GM12878 (cell line): Measurements from ENCODE around the gene HNMT. TPM values are rescaled to one million over a fixed set of nuclear protein-coding genes. Genes with fewer than 3 reads are reported as not detected.

Experiments used
- ATAC-seq: fragments of 200-7000 bp; cut with Tn5 transposase; 3 replicates; pipeline ENCODE4 v1.9.1; 2020; ENCODE audit warnings: mild to moderate bottlenecking, moderate library complexity
- BruUV-seq: library from RNA; stranded (reverse); fragments of 400-500 nt; replicated peaks from 2 replicates; lab custom pipeline; 2021; lab: Mats Ljungman, UMichigan
- CTCF ChIA-PET: fragments of 300-600 bp; sonication (Branson Sonifier 250); formaldehyde crosslinking; extraction: SDS; loops from one replicate; lab custom pipeline; 2021; ENCODE audit warnings: inconsistent platforms; lab: Yijun Ruan, JAX
- POLR2A ChIA-PET: fragments of 350-600 bp; formaldehyde crosslinking; extraction: SDS; loops from one replicate; lab custom pipeline; 2021; ENCODE audit warnings: inconsistent platforms; lab: Charles Lee
- RAD21 ChIA-PET: fragments of 300-600 bp; sonication (Branson Sonifier 250); formaldehyde crosslinking; loops from one replicate; lab custom pipeline; 2023; ENCODE audit warnings: antibody characterized with exemption; ENCODE audit not compliant: unreplicated experiment; lab: Charles Lee
- SMC1A ChIA-PET: fragments of 300-600 bp; sonication (Branson Sonifier 250); formaldehyde crosslinking; loops from one replicate; lab custom pipeline; 2023; ENCODE audit not compliant: unreplicated experiment, uncharacterized antibody; lab: Charles Lee
- DNase-seq: peaks from one replicate; pipeline ENCODE4 v3.0.0-alpha.2; 2011; ENCODE audit warnings: low read depth, low spot score
- FAIRE-seq: peaks from 3 replicates; lab custom pipeline; 2011; peaks lifted over from hg19 to GRCh38; lab: Jason Lieb, UNC
- H2AFZ ChIP-seq: 2 replicates; pipeline ENCODE4 v1.6.0; 2011; ENCODE audit warnings: low read depth, low read length, control low read depth; ENCODE audit not compliant: control insufficient read depth
- H3K27ac ChIP-seq: 2 replicates; pipeline ENCODE4 v1.5.1; 2011; ENCODE audit warnings: control low read depth; ENCODE audit not compliant: control insufficient read depth, insufficient read depth
- H3K27me3 ChIP-seq, 2 experiments: replicated peaks in 1 of 2; 2 replicates each; pipeline versions ENCODE4 v1.6.0 to v1.6.1; 2011; ENCODE audit warnings: low read length in 1 of 2; ENCODE audit not compliant: control insufficient read depth in 2 of 2, insufficient read depth in 2 of 2
- H3K36me3 ChIP-seq, 2 experiments: 2 replicates each; pipeline ENCODE4 v1.5.1; 2011; ENCODE audit warnings: low read length in 1 of 2; ENCODE audit not compliant: control insufficient read depth in 2 of 2, insufficient read depth in 2 of 2
- H3K4me1 ChIP-seq: 2 replicates; pipeline ENCODE4 v1.6.1; 2011; ENCODE audit warnings: mild to moderate bottlenecking, low read length, moderate library complexity, mixed read lengths; ENCODE audit not compliant: control insufficient read depth, insufficient read depth
- H3K4me2 ChIP-seq: 2 replicates; pipeline ENCODE4 v1.6.0; 2011; ENCODE audit warnings: control low read depth; ENCODE audit not compliant: control insufficient read depth, insufficient read depth
- H3K4me3 ChIP-seq: fragments of 200-600 bp; sonication (generic); 2 replicates; pipeline ENCODE4 v1.5.1; 2016
- H3K79me2 ChIP-seq: 2 replicates; pipeline ENCODE4 v1.6.0; 2011; ENCODE audit warnings: low read length; ENCODE audit not compliant: control insufficient read depth, insufficient read depth
- H3K9ac ChIP-seq: 2 replicates; pipeline ENCODE4 v1.8.0; 2011; ENCODE audit warnings: low read length, control low read depth, mixed read lengths; ENCODE audit not compliant: control insufficient read depth, insufficient read depth
- H3K9me3 ChIP-seq: replicated peaks from 3 replicates; pipeline ENCODE4 v1.5.1; 2011; ENCODE audit warnings: mild to moderate bottlenecking, low read length; ENCODE audit not compliant: control insufficient read depth, insufficient read depth
- H4K20me1 ChIP-seq: 2 replicates; pipeline ENCODE4 v1.6.0; 2011; ENCODE audit not compliant: control insufficient read depth, insufficient read depth
- CBX5 ChIP-seq: sonication (generic); IDR thresholded peaks from 2 replicates; pipeline ENCODE4 v1.6.1; 2016; ENCODE audit warnings: low read depth, moderate library complexity, mild to moderate bottlenecking, inconsistent platforms
- KAT2A ChIP-seq: conservative IDR thresholded peaks from 2 replicates; pipeline ENCODE4 v1.6.1; 2011; ENCODE audit warnings: low read depth, low read length; ENCODE audit not compliant: control insufficient read depth
- KDM1A ChIP-seq: fragments of 200-600 bp; sonication (generic); IDR thresholded peaks from 2 replicates; pipeline ENCODE4 v1.6.1; 2016; ENCODE audit warnings: borderline replicate concordance
- PAX5 ChIP-seq: IDR thresholded peaks from 2 replicates; pipeline ENCODE4 v1.6.1; 2011; ENCODE audit warnings: low read depth, low read length, borderline replicate concordance
- RELA ChIP-seq: fragments of 450-650 bp; IDR thresholded peaks from 2 replicates; pipeline ENCODE4 v1.8.0; 2014; ENCODE audit warnings: borderline replicate concordance; ENCODE audit not compliant: partially characterized antibody
- SMC3 ChIP-seq: IDR thresholded peaks from 2 replicates; pipeline ENCODE4 v1.6.1; 2011; ENCODE audit warnings: low read length, improper control_type of control experiment, borderline replicate concordance
- STAT3 ChIP-seq: IDR thresholded peaks from 2 replicates; pipeline ENCODE4 v1.6.1; 2011; ENCODE audit warnings: low read depth, low read length, improper control_type of control experiment
- TCF3 ChIP-seq: IDR thresholded peaks from 2 replicates; pipeline ENCODE4 v1.6.1; 2012; ENCODE audit warnings: low read depth, mild to moderate bottlenecking, low read length, borderline replicate concordance; ENCODE audit not compliant: insufficient read depth
- ZBED1 ChIP-seq: IDR thresholded peaks from 2 replicates; pipeline ENCODE4 v1.6.1; 2016; ENCODE audit warnings: borderline replicate concordance
- WGBS: methylation state at CpG from one replicate; pipeline ENCODE4 v1.1.6; 2016; ENCODE audit warnings: low lambda C conversion rate; ENCODE audit not compliant: insufficient replicate concordance, insufficient coverage; ENCODE audit errors: missing lambda C conversion rate; 5-methylcytosine and 5-hydroxymethylcytosine counted together
- in situ Hi-C: fragments of 300-500 bp; cut with MboI; formaldehyde crosslinking; loops from 9 replicates; pipeline ENCODE4 v1.14.3; 2018; ENCODE audit warnings: mixed read lengths
- intact Hi-C: fragments of 100-400 bp; cut with micrococcal nuclease; formaldehyde crosslinking; loops from one replicate; pipeline ENCODE4 v1.14.2; 2022; ENCODE audit not compliant: unreplicated experiment
- polyA plus RNA-seq, 11 experiments: library from polyadenylated mRNA; depleted of rRNA in 4 of 11; unstranded in 6 of 11; stranded (reverse) in 5 of 11; fragments of >200 nt; fragmentation: Nextera tagmentation in 4 of 11; fragmentation: Illumina TruSeq in 1 of 11; extraction: Ambion mirVana in 4 of 11; extraction: Trizol in 1 of 11; gene quantifications; 1 replicate in 1 of 11; 2 replicates in 10 of 11; pipeline versions ENCODE4 v1.2.1 to v1.2.3, GENCODE V29; 2011 to 2016; ENCODE audit warnings: inconsistent platforms in 2 of 11, missing spikeins in 2 of 11, low read depth in 1 of 11
- total RNA-seq, 4 experiments: library from RNA; depleted of rRNA in 3 of 4; stranded (reverse); fragments of >200 nt in 3 of 4; fragmentation: Illumina TruSeq in 1 of 4; extraction: Trizol in 1 of 4; gene quantifications; 2 replicates each; pipeline versions ENCODE4 v1.2.1 to v1.2.3, GENCODE V29; 2013 to 2021
- TF ChIP-seq, protein P1 (sequence below): IDR thresholded peaks from 2 replicates; pipeline ENCODE4 v1.6.1; 2012; ENCODE audit warnings: improper control_type of control experiment, low read depth, low read length; ENCODE audit not compliant: insufficient replicate concordance
- TF ChIP-seq, protein P2 (sequence below): fragments of 450-650 bp; IDR thresholded peaks from 2 replicates; pipeline ENCODE4 v1.6.1; 2017; ENCODE audit warnings: mild to moderate bottlenecking

The HNMT gene
- total and polyA plus RNA-seq, 10 of the 15 experiments (the other 5 are each of a cell fraction or from before 2014, with no cell fraction given): not detected

- no peak overlapping the region for H3K27ac ChIP-seq
- no peak for TF ChIP-seq ZBED1
- TF ChIP-seq PAX5: no peak
- no peak for TF ChIP-seq CBX5
- TF ChIP-seq STAT3: no peak
- TF ChIP-seq KDM1A: no peak
- TF ChIP-seq SMC3: no peak
- TF ChIP-seq, protein P1, sequence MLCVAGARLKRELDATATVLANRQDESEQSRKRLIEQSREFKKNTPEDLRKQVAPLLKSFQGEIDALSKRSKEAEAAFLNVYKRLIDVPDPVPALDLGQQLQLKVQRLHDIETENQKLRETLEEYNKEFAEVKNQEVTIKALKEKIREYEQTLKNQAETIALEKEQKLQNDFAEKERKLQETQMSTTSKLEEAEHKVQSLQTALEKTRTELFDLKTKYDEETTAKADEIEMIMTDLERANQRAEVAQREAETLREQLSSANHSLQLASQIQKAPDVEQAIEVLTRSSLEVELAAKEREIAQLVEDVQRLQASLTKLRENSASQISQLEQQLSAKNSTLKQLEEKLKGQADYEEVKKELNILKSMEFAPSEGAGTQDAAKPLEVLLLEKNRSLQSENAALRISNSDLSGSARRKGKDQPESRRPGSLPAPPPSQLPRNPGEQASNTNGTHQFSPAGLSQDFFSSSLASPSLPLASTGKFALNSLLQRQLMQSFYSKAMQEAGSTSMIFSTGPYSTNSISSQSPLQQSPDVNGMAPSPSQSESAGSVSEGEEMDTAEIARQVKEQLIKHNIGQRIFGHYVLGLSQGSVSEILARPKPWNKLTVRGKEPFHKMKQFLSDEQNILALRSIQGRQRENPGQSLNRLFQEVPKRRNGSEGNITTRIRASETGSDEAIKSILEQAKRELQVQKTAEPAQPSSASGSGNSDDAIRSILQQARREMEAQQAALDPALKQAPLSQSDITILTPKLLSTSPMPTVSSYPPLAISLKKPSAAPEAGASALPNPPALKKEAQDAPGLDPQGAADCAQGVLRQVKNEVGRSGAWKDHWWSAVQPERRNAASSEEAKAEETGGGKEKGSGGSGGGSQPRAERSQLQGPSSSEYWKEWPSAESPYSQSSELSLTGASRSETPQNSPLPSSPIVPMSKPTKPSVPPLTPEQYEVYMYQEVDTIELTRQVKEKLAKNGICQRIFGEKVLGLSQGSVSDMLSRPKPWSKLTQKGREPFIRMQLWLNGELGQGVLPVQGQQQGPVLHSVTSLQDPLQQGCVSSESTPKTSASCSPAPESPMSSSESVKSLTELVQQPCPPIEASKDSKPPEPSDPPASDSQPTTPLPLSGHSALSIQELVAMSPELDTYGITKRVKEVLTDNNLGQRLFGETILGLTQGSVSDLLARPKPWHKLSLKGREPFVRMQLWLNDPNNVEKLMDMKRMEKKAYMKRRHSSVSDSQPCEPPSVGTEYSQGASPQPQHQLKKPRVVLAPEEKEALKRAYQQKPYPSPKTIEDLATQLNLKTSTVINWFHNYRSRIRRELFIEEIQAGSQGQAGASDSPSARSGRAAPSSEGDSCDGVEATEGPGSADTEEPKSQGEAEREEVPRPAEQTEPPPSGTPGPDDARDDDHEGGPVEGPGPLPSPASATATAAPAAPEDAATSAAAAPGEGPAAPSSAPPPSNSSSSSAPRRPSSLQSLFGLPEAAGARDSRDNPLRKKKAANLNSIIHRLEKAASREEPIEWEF: no peak
- no peak for TF ChIP-seq KAT2A
- TF ChIP-seq, protein P2, sequence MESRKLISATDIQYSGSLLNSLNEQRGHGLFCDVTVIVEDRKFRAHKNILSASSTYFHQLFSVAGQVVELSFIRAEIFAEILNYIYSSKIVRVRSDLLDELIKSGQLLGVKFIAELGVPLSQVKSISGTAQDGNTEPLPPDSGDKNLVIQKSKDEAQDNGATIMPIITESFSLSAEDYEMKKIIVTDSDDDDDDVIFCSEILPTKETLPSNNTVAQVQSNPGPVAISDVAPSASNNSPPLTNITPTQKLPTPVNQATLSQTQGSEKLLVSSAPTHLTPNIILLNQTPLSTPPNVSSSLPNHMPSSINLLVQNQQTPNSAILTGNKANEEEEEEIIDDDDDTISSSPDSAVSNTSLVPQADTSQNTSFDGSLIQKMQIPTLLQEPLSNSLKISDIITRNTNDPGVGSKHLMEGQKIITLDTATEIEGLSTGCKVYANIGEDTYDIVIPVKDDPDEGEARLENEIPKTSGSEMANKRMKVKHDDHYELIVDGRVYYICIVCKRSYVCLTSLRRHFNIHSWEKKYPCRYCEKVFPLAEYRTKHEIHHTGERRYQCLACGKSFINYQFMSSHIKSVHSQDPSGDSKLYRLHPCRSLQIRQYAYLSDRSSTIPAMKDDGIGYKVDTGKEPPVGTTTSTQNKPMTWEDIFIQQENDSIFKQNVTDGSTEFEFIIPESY: no peak
- TF ChIP-seq TCF3: no peak
- no peak for TF ChIP-seq RELA
- no peak overlapping the region for H3K9ac ChIP-seq
- WGBS: 55% methylated on average over 7 of the region's 7 CpGs
- no peak overlapping the region for H3K4me3 ChIP-seq
- no peaks in the 10 kb centered on the region for H3K36me3 ChIP-seq
- no peak overlapping the region for H2AFZ ChIP-seq
- ChIA-PET CTCF (interaction anchor here (0.9 kb wide), 1 partner anchor 19 kb away, joined by 3 read pairs; no protein-coding TSS in a partner anchor), RAD21 (no interaction called here), SMC1A (interaction anchor here (1.7 kb wide), 1 partner anchor 11 kb away, joined by 5 read pairs; no protein-coding TSS in a partner anchor), POLR2A (no interaction called here)
- H3K9me3 ChIP-seq: no peaks in the 10 kb centered on the region
- no peak for ATAC-seq
- H3K4me1 ChIP-seq: no peaks in the 10 kb centered on the region
- no peaks in the 10 kb centered on the region for H3K79me2 ChIP-seq
- intact Hi-C loops (no loop called here), in situ Hi-C loops (no loop called here)
- no peak overlapping the region for H3K4me2 ChIP-seq
- no TSS peak for BruUV-seq
- H4K20me1 ChIP-seq: no peaks in the 10 kb centered on the region
- FAIRE-seq: no peak
- DNase-seq: no peak
- no peaks in the 10 kb centered on the region for H3K27me3 ChIP-seq
These were observed 2.8 kb downstream of the HNMT start for GRCh38 chr2:137967042-137967441.
